Kidney (tissue), 14 donors: Measurements from ENCODE around the gene MYLK. TPM values are rescaled to one million over a fixed set of nuclear protein-coding genes. Genes with fewer than 3 reads are reported as not detected.
"Not testable (repeated sequence)": the region's sequence is repeated elsewhere in the genome, so short reads cannot be mapped to it uniquely, and the experiment has no call there.

Source experiments
- DNase-seq, 5 donors: peaks; one replicate each; pipeline ENCODE4 v3.0.0-alpha.2; 2013 to 2020
- FAIRE-seq: peaks from 2 replicates; lab custom pipeline; 2012; peaks lifted over from hg19 to GRCh38; lab: Jason Lieb, UNC
- H3K27ac ChIP-seq, 2 donors: one replicate each; pipeline ENCODE4 v1.7.0; 2013; ENCODE audit warnings: low read depth in 2 of 2, low read length in 2 of 2, inconsistent platforms in 1 of 2
- H3K27me3 ChIP-seq: one replicate; pipeline ENCODE4 v1.7.1; 2013; ENCODE audit warnings: low read length, inconsistent platforms; ENCODE audit not compliant: control insufficient read depth, insufficient read depth
- H3K36me3 ChIP-seq, 3 donors: one replicate each; pipeline versions ENCODE4 v1.7.0 to v1.7.1; 2013; ENCODE audit warnings: low read length in 3 of 3, control low read depth in 1 of 3, inconsistent platforms in 1 of 3; ENCODE audit not compliant: insufficient read depth in 3 of 3, control insufficient read depth in 2 of 3
- H3K4me1 ChIP-seq, 3 donors: one replicate each; pipeline versions ENCODE4 v1.7.0 to v1.7.1; 2013; ENCODE audit warnings: low read length in 3 of 3, inconsistent platforms in 1 of 3, low read depth in 1 of 3; ENCODE audit not compliant: control insufficient read depth in 2 of 3, insufficient read depth in 2 of 3
- H3K4me3 ChIP-seq, 3 donors: one replicate each; pipeline versions ENCODE4 v1.7.0 to v1.8.1; 2013; ENCODE audit warnings: low read length in 3 of 3, control low read depth in 1 of 3, inconsistent platforms in 1 of 3
- H3K9ac ChIP-seq, 3 donors: one replicate each; pipeline versions ENCODE4 v1.7.0 to v1.7.1; 2013; ENCODE audit warnings: low read length in 3 of 3, control low read depth in 1 of 3, inconsistent platforms in 1 of 3
- H3K9me3 ChIP-seq, 3 donors: one replicate each; pipeline versions ENCODE4 v1.7.0 to v1.7.1; 2013; ENCODE audit warnings: low read length in 3 of 3, control low read depth in 1 of 3, inconsistent platforms in 1 of 3; ENCODE audit not compliant: control insufficient read depth in 2 of 3, insufficient read depth in 1 of 3
- intact Hi-C: fragments of 100-400 bp; cut with DNase I; formaldehyde crosslinking; loops from one replicate; pipeline ENCODE4 v1.11.1; 2022
- polyA plus RNA-seq: library from polyadenylated mRNA; stranded (reverse); fragments of 350-450 nt; fragmentation: Illumina TruSeq; extraction: RNeasy Lipid Tissue Mini Kit (QIAGEN cat#74804); gene quantifications from one replicate; pipeline ENCODE4 v1.2.3, GENCODE V29; 2014; ENCODE audit warnings: low read depth, low replicate concordance; ENCODE audit not compliant: insufficient read depth
- total RNA-seq: library from RNA; stranded (reverse); fragmentation: NEBNext Ultra II Directional; extraction: Animal tissue kit (Norgen Biotek cat#: 25700); gene quantifications from one replicate; pipeline ENCODE4 v1.2.1, GENCODE V29; 2021
- TF ChIP-seq, protein P1 (sequence below): IDR thresholded peaks from 3 replicates; pipeline ENCODE4 v1.5.1; 2012; ENCODE audit warnings: mild to moderate bottlenecking, moderate library complexity, borderline replicate concordance; ENCODE audit not compliant: insufficient read depth; ENCODE audit errors: extremely low read depth
- donor health status: control.
- donor health status: control.
- donor health status: control.
- donor health status: control.
- donor health status: control.
- donor health status: DM: yes; HTN: yes; CAD: no.
- donor health status: Normal renal cell carcinoma (clear cell type).

MYLK gene
- total and polyA plus RNA-seq, 2 donors from 2014 or later: 25.3 to 164 TPM

DNA sequence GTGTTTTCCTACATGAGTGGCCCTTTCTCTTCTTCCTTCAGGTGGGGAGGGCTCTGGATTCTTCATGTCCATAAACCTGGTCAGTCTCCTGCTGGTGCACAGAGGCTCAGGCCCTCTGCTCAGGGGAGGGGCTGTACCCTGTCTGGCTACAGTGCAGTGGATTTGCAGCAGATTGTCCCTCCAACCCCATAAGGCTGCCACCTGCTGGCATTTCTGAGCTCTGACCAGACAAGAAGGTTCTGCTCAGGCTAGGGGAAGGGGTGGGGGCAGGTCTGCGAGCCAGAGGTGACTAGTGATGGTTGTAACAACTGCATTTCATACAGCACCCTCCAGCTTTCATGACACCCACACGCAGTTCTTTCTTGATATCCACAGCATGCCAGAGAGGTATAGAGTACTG is 182.1 kb downstream of the MYLK start:
- TF ChIP-seq, protein P1, sequence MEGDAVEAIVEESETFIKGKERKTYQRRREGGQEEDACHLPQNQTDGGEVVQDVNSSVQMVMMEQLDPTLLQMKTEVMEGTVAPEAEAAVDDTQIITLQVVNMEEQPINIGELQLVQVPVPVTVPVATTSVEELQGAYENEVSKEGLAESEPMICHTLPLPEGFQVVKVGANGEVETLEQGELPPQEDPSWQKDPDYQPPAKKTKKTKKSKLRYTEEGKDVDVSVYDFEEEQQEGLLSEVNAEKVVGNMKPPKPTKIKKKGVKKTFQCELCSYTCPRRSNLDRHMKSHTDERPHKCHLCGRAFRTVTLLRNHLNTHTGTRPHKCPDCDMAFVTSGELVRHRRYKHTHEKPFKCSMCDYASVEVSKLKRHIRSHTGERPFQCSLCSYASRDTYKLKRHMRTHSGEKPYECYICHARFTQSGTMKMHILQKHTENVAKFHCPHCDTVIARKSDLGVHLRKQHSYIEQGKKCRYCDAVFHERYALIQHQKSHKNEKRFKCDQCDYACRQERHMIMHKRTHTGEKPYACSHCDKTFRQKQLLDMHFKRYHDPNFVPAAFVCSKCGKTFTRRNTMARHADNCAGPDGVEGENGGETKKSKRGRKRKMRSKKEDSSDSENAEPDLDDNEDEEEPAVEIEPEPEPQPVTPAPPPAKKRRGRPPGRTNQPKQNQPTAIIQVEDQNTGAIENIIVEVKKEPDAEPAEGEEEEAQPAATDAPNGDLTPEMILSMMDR: peak; percentile 52
- H3K27ac ChIP-seq, H3K27me3 ChIP-seq, FAIRE-seq, intact Hi-C loops, H3K9me3 ChIP-seq, H3K36me3 ChIP-seq: not testable (repeated sequence)
- Histone ChIP-seq H3K4me3 (peak overlapping the region; percentile 17 to 52 (median 30)), H3K9ac (peak overlapping the region in 1 of 3 donors; percentile 22), H3K4me1 (peaks cover 0 to 10% (median 4%) of the 10 kb centered on the region in 3 donors)
- DNase-seq: peak in 4 of 5 donors; percentile 76 to 88 (median 78)

DNA sequence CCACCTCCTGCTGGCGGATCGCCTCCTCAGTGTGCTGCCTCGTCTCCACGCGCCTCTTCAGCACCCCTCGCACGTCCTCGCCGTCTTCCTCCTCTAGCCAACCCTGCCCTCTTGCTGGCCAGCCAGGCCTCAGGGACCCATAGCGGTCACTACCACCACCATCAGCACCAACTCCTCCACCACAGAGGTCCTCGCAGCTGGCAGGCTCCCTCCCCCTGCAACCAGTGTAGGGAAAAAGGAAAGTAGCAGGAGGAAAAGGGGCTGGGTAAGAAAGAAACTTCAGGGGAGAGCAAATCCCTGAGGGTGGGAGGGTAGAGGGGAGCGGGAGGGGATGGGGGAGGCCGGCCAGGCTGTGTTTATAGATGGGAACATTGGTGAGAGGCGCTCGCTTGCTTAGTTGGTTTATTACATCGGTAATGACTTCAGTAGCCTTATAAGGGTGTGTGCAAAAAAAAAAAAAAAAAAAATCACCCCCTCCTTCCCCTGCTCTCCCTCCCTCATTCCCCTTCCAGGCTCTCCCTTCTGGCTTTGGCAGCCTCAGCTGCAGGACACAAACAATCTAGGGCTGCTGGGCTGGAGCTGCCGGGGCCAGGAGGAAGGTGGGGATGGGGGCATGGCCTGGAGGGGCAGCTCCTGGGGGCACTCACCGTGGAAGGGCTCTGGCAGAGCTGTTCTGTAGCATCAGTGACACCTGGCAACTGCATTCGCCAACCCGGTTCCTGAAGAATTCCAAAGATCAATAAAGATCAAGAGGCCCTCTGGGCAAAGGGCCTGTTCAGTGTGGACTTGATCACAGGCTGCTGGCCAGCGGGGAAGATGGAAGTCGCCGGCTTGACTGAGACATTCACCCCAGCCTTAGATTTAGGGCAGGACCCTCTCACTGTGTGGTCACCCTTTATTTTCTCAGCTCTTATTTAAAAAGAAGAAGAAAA is 183.1 kb downstream of the MYLK start:
- H3K4me3 ChIP-seq: peak overlapping the region; percentile 51 to 67 (median 59)
- FAIRE-seq: no peak
- peak overlapping the region; percentile 43 to 89 for H3K27ac ChIP-seq
- H3K9me3 ChIP-seq: no peaks in the 10 kb centered on the region
- DNase-seq: peak in 4 of 5 donors; percentile 57 to 93 (median 74)
- H3K27me3 ChIP-seq: no peaks in the 10 kb centered on the region
- intact Hi-C loops: no loop called here
- H3K36me3 ChIP-seq: no peaks in the 10 kb centered on the region
- TF ChIP-seq, protein P1: no peak
- H3K9ac ChIP-seq: peak overlapping the region in 2 of 3 donors; percentile 16 to 26
- peaks cover 1 to 18% (median 13%) of the 10 kb centered on the region in 3 donors for H3K4me1 ChIP-seq

DNA sequence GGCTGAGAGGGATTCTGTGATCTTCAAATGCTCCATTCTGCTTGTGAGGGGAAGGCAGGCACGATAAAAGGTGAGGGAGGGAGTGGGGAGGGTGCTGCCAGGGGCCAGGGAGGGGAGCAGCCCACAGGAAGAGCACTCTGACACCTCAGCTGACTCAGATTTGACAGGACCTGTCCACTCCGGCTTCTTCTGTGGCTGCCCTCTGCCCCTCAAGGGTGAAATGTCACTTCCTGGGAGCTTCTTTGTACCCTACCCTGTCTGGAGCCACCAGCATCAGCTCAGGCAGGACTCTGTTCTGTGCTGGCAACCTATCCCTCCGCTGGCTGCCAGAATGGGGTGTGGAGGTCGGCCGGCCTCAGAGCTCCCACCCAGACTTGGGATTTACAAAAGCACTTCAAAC is 185.3 kb downstream of the MYLK start:
- H3K9ac ChIP-seq: peak overlapping the region; percentile 13 to 32 (median 24)
- no peaks in the 10 kb centered on the region for H3K9me3 ChIP-seq
- intact Hi-C loops: no loop called here
- no peak for FAIRE-seq
- H3K36me3 ChIP-seq: no peaks in the 10 kb centered on the region
- H3K27ac ChIP-seq: peak overlapping the region; percentile 74 to 89
- no peaks in the 10 kb centered on the region for H3K27me3 ChIP-seq
- peaks cover 6 to 32% (median 13%) of the 10 kb centered on the region in 3 donors for H3K4me1 ChIP-seq
- H3K4me3 ChIP-seq: peak overlapping the region; percentile 51 to 67 (median 59)
- TF ChIP-seq, protein P1: no peak
- no peak for DNase-seq
